Measurements from ENCODE around the gene USP17L25.
"Not testable (repeated sequence)": the region's sequence is repeated elsewhere in the genome, so short reads cannot be mapped to it uniquely, and the experiment has no call there.

Gene USP17L25, protein sequence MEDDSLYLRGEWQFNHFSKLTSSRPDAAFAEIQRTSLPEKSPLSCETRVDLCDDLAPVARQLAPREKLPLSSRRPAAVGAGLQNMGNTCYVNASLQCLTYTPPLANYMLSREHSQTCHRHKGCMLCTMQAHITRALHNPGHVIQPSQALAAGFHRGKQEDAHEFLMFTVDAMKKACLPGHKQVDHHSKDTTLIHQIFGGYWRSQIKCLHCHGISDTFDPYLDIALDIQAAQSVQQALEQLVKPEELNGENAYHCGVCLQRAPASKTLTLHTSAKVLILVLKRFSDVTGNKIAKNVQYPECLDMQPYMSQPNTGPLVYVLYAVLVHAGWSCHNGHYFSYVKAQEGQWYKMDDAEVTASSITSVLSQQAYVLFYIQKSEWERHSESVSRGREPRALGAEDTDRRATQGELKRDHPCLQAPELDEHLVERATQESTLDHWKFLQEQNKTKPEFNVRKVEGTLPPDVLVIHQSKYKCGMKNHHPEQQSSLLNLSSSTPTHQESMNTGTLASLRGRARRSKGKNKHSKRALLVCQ

DNA sequence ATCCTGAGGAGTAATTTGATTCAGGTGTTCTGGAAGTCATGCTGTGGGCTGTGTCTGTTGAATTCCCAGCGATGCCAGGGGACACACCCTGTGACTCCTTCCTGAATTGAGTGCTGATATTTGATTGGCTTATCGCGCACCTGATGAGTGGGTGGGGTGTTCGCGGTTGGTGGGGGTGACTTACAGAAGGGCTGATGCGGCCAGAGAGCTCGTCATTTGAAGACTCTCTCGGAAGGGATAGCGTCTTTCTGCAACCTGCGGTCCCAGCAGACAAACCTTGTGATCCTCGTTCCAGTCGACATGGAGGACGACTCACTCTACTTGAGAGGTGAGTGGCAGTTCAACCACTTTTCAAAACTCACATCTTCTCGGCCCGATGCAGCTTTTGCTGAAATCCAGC lies at the start of gene USP17L25:
Gene USP17L25 (plus strand): TSS at position 301 of the 400 bp plus-strand sequence. CDS start 0 bp downstream, at position 301.
- not testable (repeated sequence) for DNase-seq (ENCODE audit: low read depth, low spot score)

DNA sequence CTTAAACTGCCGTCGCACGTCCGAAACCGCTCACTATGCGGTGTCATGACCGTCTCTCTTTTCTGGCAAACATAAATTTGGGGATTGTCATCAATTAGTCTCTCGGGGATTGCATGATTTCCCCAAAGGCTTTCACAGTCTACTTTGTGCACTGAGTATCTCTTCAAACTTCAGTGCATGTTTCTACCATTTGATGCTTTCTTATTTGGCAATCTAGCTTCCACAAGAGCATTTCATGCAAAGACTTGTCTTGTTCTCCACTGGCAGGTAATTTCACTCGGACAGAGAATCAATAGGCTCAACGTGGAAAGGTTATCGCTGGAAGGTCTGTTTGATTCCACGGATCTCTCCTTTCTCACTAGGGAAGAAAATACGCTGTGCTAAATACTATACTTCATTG lies 5.5 kb upstream of the USP17L25 start:
- not testable (repeated sequence) for DNase-seq (ENCODE audit: low read depth, low spot score)

DNA sequence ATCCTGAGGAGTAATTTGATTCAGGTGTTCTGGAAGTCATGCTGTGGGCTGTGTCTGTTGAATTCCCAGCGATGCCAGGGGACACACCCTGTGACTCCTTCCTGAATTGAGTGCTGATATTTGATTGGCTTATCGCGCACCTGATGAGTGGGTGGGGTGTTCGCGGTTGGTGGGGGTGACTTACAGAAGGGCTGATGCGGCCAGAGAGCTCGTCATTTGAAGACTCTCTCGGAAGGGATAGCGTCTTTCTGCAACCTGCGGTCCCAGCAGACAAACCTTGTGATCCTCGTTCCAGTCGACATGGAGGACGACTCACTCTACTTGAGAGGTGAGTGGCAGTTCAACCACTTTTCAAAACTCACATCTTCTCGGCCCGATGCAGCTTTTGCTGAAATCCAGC lies 4.8 kb upstream of the USP17L25 start, which contains the start of gene USP17L24:
Gene USP17L24 (plus strand): TSS at position 301 of the 400 bp plus-strand sequence. CDS start 0 bp downstream, at position 301.
- not testable (repeated sequence) for DNase-seq (ENCODE audit: low read depth, low spot score)

DNA sequence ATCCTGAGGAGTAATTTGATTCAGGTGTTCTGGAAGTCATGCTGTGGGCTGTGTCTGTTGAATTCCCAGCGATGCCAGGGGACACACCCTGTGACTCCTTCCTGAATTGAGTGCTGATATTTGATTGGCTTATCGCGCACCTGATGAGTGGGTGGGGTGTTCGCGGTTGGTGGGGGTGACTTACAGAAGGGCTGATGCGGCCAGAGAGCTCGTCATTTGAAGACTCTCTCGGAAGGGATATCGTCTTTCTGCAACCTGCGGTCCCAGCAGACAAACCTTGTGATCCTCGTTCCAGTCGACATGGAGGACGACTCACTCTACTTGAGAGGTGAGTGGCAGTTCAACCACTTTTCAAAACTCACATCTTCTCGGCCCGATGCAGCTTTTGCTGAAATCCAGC lies 4.6 kb downstream of the USP17L25 start, which contains the start of gene USP17L26:
Gene USP17L26 (plus strand): TSS at position 301 of the 400 bp plus-strand sequence. CDS start 0 bp downstream, at position 301.
- DNase-seq (ENCODE audit: low read depth, low spot score) = not testable (repeated sequence)

DNA sequence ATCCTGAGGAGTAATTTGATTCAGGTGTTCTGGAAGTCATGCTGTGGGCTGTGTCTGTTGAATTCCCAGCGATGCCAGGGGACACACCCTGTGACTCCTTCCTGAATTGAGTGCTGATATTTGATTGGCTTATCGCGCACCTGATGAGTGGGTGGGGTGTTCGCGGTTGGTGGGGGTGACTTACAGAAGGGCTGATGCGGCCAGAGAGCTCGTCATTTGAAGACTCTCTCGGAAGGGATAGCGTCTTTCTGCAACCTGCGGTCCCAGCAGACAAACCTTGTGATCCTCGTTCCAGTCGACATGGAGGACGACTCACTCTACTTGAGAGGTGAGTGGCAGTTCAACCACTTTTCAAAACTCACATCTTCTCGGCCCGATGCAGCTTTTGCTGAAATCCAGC lies 9.4 kb downstream of the USP17L25 start, which contains the start of gene USP17L5:
Gene USP17L5 (plus strand): TSS at position 301 of the 400 bp plus-strand sequence. CDS start 0 bp downstream, at position 301.
- not testable (repeated sequence) for DNase-seq (ENCODE audit: low read depth, low spot score)

DNA sequence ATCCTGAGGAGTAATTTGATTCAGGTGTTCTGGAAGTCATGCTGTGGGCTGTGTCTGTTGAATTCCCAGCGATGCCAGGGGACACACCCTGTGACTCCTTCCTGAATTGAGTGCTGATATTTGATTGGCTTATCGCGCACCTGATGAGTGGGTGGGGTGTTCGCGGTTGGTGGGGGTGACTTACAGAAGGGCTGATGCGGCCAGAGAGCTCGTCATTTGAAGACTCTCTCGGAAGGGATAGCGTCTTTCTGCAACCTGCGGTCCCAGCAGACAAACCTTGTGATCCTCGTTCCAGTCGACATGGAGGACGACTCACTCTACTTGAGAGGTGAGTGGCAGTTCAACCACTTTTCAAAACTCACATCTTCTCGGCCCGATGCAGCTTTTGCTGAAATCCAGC lies 14.1 kb downstream of the USP17L25 start, which contains the start of gene USP17L27:
Gene USP17L27 (plus strand): TSS at position 301 of the 400 bp plus-strand sequence. CDS start 0 bp downstream, at position 301.
- DNase-seq (ENCODE audit: low read depth, low spot score) = not testable (repeated sequence)

DNA sequence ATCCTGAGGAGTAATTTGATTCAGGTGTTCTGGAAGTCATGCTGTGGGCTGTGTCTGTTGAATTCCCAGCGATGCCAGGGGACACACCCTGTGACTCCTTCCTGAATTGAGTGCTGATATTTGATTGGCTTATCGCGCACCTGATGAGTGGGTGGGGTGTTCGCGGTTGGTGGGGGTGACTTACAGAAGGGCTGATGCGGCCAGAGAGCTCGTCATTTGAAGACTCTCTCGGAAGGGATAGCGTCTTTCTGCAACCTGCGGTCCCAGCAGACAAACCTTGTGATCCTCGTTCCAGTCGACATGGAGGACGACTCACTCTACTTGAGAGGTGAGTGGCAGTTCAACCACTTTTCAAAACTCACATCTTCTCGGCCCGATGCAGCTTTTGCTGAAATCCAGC lies 18.9 kb downstream of the USP17L25 start, which contains the start of gene USP17L28:
Gene USP17L28 (plus strand): TSS at position 301 of the 400 bp plus-strand sequence. CDS start 0 bp downstream, at position 301.
- not testable (repeated sequence) for DNase-seq (ENCODE audit: low read depth, low spot score)

DNA sequence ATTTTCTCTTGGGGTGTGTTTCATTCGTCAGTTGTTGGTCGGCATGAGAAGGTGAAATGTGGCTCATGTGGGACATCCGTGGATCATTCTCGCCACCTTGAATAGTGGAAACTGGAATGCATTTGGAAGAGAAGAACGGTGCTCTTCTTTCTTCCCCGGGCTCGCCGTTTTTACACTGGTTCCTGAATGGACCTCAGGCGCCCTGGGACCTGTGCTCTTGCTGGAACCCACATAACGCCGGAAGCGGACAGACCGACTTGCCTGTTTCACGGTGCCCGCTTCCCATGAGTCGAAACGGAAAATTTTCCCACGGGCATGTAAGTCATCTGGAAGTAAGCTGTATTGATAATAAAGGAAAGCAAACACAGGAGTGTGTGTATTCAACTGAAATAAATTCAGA lies 21.2 kb downstream of the USP17L25 start:
- DNase-seq (ENCODE audit: low read depth, low spot score) = not testable (repeated sequence)

DNA sequence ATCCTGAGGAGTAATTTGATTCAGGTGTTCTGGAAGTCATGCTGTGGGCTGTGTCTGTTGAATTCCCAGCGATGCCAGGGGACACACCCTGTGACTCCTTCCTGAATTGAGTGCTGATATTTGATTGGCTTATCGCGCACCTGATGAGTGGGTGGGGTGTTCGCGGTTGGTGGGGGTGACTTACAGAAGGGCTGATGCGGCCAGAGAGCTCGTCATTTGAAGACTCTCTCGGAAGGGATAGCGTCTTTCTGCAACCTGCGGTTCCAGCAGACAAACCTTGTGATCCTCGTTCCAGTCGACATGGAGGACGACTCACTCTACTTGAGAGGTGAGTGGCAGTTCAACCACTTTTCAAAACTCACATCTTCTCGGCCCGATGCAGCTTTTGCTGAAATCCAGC lies 23.6 kb downstream of the USP17L25 start, which contains the start of gene USP17L29:
Gene USP17L29 (plus strand): TSS at position 301 of the 400 bp plus-strand sequence. CDS start 0 bp downstream, at position 301.
- not testable (repeated sequence) for DNase-seq (ENCODE audit: low read depth, low spot score)

DNA sequence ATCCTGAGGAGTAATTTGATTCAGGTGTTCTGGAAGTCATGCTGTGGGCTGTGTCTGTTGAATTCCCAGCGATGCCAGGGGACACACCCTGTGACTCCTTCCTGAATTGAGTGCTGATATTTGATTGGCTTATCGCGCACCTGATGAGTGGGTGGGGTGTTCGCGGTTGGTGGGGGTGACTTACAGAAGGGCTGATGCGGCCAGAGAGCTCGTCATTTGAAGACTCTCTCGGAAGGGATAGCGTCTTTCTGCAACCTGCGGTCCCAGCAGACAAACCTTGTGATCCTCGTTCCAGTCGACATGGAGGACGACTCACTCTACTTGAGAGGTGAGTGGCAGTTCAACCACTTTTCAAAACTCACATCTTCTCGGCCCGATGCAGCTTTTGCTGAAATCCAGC lies 33.1 kb downstream of the USP17L25 start, which contains the start of gene USP17L30:
Gene USP17L30 (plus strand): TSS at position 301 of the 400 bp plus-strand sequence. CDS start 0 bp downstream, at position 301.
- DNase-seq (ENCODE audit: low read depth, low spot score) = not testable (repeated sequence)

DNA sequence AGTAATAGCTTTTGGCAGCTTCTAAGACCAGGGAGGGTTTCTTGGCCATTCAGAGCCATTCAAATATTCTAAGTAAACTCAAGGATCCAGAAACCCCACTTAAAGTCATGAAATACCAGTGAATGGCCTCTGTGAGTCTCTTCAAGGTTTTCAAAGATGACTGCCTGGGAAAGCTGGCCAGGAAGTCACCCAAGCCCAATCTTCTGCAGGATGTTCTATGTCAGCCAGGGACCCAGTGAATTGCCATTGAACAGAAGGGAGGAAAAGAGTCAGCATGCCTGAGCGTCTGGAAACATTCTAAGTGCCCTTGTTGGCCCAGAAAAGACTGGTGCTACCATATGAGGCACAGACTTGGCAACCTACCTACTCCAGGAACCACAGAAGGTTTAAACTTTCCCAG lies 50.2 kb downstream of the USP17L25 start:
- DNase-seq (ENCODE audit: low read depth, low spot score) = not testable (repeated sequence)
